Ramos (cell line): ENCODE data around the gene LCOR.

ENCODE experiments used
- in situ Hi-C: fragments of 300-500 bp; cut with MboI; formaldehyde crosslinking; loops from one replicate; pipeline ENCODE4 v1.14.3; 2022; ENCODE audit warnings: low sequenced_read_pairs; ENCODE audit not compliant: unreplicated experiment

The LCOR gene

DNA sequence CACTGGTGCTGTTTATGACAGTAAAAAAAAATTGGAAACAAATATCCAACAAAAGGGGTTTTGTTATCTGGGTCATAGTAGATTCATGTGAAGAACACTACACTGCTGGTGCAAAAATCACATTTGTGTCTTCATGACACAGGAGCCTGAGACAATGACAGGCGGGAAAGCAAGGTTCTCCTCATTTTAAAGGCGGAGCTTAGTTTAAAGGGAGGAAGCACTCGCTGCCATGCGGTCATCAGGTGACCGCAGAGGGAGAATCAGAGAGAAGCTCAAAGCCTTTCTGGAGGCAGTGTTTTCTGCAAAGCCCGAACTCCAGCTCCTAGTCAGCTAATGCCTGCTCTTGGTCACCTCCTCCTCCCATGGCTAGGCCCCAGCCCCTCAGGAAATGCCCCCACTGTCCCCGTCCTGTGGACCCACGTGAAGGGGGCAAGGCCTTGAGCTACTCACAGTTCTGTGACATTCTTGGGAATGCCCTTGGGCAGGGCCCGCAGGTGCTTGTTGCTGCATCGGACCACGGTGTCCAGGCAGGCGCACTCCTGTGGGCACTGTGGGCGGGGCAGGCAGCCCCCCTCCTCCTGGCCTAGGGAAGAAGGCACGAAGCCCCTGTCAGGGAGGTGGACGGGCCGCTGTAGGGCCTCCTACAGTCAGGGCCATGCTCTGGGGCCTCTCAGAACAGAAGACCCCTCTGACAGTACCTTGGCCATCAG, 207.6 kb downstream of the LCOR start:
- in situ Hi-C loops: loop anchor here (10.0 kb wide), 1 partner anchor 645 kb away; no protein-coding TSS in a partner anchor

DNA sequence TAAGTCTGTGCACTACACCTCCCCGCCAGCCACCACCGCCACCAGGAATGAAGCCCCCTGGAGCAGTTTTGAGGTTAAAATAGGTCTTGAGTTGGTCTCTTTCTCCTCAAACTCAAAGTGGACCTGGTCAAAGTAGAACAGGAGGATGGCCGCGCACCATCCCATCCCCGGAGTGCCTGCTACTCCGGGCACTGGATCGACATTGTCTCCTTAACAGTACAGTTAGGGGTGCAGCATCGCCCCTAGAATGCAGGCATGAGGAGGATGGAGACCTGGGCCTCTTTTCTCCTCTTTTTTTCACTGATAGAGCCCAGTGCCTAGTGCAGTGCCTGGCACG, 208.1 kb downstream of the LCOR start:
- in situ Hi-C loops: no loop called here

DNA sequence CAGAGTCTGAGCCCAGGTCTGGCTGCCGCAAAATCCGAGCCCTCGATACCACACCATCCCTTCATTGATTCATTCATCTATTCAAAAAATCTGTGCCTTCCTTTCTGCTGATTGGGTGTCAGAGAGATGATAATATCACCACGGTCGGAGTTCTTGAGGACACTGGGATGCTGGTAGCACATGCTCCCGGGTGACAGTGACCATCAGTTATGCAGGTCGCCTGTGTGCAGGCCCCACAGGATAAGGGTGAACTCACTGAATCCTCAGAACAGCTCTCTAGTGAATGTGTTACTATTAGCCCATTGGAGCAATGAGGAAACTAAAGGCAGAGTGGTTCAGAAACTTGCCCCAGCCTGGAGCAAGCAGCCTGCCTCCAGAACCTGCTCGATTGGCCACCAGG, 208.6 kb downstream of the LCOR start:
- in situ Hi-C loops: no loop called here

DNA sequence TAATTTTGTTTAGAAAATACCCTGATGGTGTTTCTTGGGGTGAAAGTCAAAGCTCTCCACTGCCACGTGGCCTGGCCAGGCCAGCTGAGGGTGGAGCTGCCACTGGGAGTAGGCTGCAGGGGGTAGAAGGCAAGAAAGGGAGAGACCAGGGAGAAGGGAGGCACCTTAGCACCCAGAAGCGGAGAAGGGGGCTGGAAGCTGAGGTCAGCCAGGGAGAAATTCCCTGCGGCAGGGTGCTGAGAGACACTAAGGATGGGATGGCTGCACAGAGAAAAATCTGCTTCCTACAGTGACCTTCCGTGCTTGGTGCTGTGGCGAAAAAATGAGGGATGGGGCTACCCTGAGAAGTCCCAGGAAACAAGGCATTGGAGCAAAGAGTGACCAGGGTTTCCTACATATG, 210.0 kb downstream of the LCOR start:
- in situ Hi-C loops: no loop called here

DNA sequence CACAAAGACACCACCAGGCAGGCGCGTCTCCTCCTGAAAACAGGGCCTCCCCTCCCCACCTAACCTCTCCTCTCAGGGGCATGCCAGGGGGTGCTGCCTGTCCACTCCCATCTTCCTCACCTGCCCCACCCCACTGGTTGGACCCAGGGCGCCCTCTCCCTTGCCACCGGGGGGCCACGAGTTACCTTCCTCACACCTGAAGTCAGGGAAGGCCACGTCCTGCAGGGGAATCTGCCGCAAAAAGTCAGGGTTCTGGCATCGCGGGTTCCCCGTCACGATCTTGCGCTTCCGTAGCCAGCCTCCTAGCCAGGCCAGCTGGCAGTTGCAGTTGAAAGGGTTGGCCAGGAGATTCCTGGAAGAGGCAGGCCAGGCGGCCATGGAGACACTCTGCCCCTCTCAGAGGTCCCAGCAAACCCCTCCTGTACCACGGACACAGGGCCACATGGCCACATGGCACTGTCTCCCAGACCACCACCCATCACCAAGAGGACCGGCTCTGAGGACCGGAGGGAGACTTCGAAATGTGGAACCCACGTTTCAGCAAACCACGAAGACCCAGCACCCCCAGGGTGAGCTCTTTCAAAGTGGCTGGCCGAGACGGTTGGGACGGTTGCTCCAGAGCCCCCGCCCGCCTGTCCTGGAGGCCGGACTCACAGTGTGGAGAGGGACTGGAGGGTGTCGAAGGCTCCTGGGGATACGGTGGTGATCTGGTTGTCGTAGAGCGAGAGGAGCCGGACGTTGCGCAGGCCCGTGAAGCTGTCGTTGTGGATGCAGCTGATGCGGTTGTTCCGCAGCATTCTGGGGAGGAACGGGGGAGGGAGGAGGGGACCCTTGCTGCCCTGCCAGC, 210.8 kb downstream of the LCOR start:
- in situ Hi-C loops: no loop called here

DNA sequence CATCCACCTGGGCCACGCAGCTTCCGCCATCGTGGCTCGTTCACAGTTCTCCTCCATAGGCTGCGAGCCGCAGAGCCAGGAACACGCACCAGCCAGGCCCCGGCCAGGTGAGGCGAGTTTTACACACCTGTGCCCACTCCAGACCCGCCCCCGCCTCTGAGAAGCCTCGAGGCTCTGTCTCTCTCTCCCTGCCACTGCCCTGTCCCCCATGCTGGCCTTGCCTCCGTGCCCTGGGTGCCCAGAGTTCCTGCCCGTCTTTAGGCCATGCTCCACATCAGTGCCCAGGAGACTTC, 211.4 kb downstream of the LCOR start:
- in situ Hi-C loops: no loop called here
